ENCODE results near the gene KIF18B.

GRCh38 chr17:44940768-44941167 lies 6.8 kb downstream of the KIF18B start:
- no peak for TF ChIP-seq REST (IDR thresholded peaks at IDR 0.05; ENCODE audit: low read depth, low read length)
- TF ChIP-seq NFYB (IDR thresholded peaks at IDR 0.05; ENCODE audit: insufficient read depth, low read depth, low read length) = no peak
- TF ChIP-seq POLR2A (IDR thresholded peaks at IDR 0.05; ENCODE audit: low read depth, low read length) = no peak
- TF ChIP-seq ZNF207 (IDR thresholded peaks at IDR 0.05; ENCODE audit: borderline replicate concordance) = no peak
- no peak for TF ChIP-seq FOXM1 (IDR thresholded peaks at IDR 0.05; ENCODE audit: low read depth, low read length)
- no peak for TF ChIP-seq CTCF (IDR thresholded peaks at IDR 0.05 in 2 of 3, conservative IDR thresholded peaks at IDR 0.05 in 1 of 3; ENCODE audit: control insufficient read depth in 2 of 3, extremely low read depth in 1 of 3, insufficient read depth in 1 of 3, low read depth in 3 of 3, low read length in 3 of 3)
- no peak for TF ChIP-seq CBX5 (IDR thresholded peaks at IDR 0.05; ENCODE audit: low read depth)
- no peak for TF ChIP-seq TCF12 (IDR thresholded peaks at IDR 0.05; ENCODE audit: low read depth, low read length)
- no peak for TF ChIP-seq MEF2A (IDR thresholded peaks at IDR 0.05; ENCODE audit: insufficient read depth, low read depth, low read length)
- TF ChIP-seq, protein P1, sequence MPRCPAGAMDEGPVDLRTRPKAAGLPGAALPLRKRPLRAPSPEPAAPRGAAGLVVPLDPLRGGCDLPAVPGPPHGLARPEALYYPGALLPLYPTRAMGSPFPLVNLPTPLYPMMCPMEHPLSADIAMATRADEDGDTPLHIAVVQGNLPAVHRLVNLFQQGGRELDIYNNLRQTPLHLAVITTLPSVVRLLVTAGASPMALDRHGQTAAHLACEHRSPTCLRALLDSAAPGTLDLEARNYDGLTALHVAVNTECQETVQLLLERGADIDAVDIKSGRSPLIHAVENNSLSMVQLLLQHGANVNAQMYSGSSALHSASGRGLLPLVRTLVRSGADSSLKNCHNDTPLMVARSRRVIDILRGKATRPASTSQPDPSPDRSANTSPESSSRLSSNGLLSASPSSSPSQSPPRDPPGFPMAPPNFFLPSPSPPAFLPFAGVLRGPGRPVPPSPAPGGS (IDR thresholded peaks at IDR 0.05; ENCODE audit: borderline replicate concordance, insufficient read depth, low read depth, low read length, poor library complexity, severe bottlenecking) = no peak
- no peak for TF ChIP-seq SMAD1 (IDR thresholded peaks at IDR 0.05; ENCODE audit: low read depth, partially characterized antibody)
- TF ChIP-seq, protein P2, sequence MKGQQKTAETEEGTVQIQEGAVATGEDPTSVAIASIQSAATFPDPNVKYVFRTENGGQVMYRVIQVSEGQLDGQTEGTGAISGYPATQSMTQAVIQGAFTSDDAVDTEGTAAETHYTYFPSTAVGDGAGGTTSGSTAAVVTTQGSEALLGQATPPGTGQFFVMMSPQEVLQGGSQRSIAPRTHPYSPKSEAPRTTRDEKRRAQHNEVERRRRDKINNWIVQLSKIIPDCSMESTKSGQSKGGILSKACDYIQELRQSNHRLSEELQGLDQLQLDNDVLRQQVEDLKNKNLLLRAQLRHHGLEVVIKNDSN (IDR thresholded peaks at IDR 0.05; ENCODE audit: borderline replicate concordance, extremely low read length, insufficient read depth, low read depth, low read length) = no peak

Measured in GM12878 (cell line).